Activated CD4-positive, alpha-beta memory T cell treated with anti-CD3 and anti-CD28 coated beads, Interleukin-2, amount 10 ng/mL, durations not matched to agents 7 days and 5 days (primary cell): Measurements from ENCODE around the gene PLCB3. TPM values are rescaled to one million over a fixed set of nuclear protein-coding genes. Genes with fewer than 3 reads are reported as not detected.
"Not testable (repeated sequence)": the region's sequence is repeated elsewhere in the genome, so short reads cannot be mapped to it uniquely, and the experiment has no call there.

Source experiments
- CTCF ChIA-PET: fragments of 350-600 bp; sonication (Branson Sonifier 250); formaldehyde crosslinking; loops from one replicate; lab custom pipeline; 2021; ENCODE audit warnings: antibody characterized with exemption, inconsistent platforms; lab: Charles Lee
- POLR2A ChIA-PET: fragments of 350-600 bp; sonication (Branson Sonifier 250); formaldehyde crosslinking; loops from one replicate; lab custom pipeline; 2021; ENCODE audit warnings: antibody characterized with exemption; lab: Charles Lee
- DNase-seq: peaks from one replicate; pipeline ENCODE4 v3.0.0-alpha.2; 2020
- H3K27ac Mint-ChIP-seq: one replicate; pipeline ENCODE4 v1.8.0; 2021; ENCODE audit warnings: mild to moderate bottlenecking, mixed read lengths
- H3K27me3 Mint-ChIP-seq: one replicate; pipeline ENCODE4 v1.8.0; 2021; ENCODE audit warnings: mixed read lengths
- H3K36me3 Mint-ChIP-seq: one replicate; pipeline ENCODE4 v1.8.0; 2021; ENCODE audit warnings: low read depth, mixed read lengths
- H3K4me1 Mint-ChIP-seq: one replicate; pipeline ENCODE4 v1.8.0; 2021; ENCODE audit warnings: mixed read lengths
- H3K4me3 Mint-ChIP-seq: one replicate; pipeline ENCODE4 v1.8.0; 2021; ENCODE audit warnings: mild to moderate bottlenecking, mixed read lengths
- H3K9me3 Mint-ChIP-seq: one replicate; pipeline ENCODE4 v1.8.0; 2021; ENCODE audit warnings: mixed read lengths
- total RNA-seq, 2 experiments: library from RNA; stranded (reverse); gene quantifications; one replicate each; pipeline ENCODE4 v1.2.3, GENCODE V29; 2021

Gene PLCB3
- total RNA-seq, 2 experiments from 2014 or later = 12.5 to 14.0 TPM

DNA sequence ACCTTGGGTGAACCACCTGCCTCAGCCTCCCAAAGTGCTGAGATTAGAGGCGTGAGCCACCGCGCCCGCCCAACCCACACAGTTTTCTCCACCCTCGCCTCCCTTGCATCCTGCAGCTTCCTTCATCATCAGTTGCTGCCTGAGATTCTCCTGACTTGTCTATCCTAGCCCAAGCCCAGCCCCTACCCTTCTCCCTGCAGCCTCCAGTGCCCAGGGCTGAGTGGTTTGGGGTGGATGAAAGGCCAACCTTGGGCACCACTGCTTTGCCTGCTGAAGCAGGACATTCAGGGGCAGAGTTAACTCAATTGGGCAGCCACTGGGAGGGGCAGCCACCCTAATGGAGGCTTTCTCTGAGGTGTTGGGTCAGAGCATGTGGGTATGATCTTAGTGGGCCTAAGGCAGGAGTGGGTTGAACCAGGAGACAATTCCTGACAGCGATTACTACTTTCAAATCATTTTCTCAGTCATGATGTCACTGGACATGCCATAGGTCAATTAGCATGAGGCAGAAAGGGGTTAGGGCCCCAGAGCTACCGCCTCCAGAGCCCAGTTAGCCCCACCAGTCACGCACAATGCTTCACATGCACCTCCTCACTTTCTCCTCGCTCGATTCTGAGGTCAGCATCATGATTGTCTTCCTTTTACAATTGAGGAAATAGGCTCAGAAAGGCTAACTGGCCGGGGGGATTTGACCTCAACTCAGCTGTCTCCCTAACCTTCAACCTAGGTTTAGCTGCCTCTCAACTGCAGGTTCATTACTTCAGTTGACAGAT is 11.5 kb upstream of the PLCB3 start:
- CTCF ChIA-PET = interaction anchor here (2.0 to 3.6 kb wide), 2 partner anchors 10 to 61 kb away, joined by 5 to 23 read pairs; no protein-coding TSS in a partner anchor
- H3K27ac Mint-ChIP-seq = peak overlapping the region; percentile 92
- DNase-seq = no peak
- no peaks in the 10 kb centered on the region for H3K9me3 Mint-ChIP-seq
- POLR2A ChIA-PET = interaction anchor here (1.0 to 4.8 kb wide), 4 partner anchors 15 to 33 kb away, joined by 4 to 45 read pairs (median 12); partner anchors contain the start of genes FERMT3, NUDT22 and TRPT1
- no peaks in the 10 kb centered on the region for H3K27me3 Mint-ChIP-seq
- peak overlapping the region; percentile 90 for H3K4me3 Mint-ChIP-seq
- H3K36me3 Mint-ChIP-seq = peaks cover 23% of the 10 kb centered on the region
- H3K4me1 Mint-ChIP-seq = peaks cover 53% of the 10 kb centered on the region

DNA sequence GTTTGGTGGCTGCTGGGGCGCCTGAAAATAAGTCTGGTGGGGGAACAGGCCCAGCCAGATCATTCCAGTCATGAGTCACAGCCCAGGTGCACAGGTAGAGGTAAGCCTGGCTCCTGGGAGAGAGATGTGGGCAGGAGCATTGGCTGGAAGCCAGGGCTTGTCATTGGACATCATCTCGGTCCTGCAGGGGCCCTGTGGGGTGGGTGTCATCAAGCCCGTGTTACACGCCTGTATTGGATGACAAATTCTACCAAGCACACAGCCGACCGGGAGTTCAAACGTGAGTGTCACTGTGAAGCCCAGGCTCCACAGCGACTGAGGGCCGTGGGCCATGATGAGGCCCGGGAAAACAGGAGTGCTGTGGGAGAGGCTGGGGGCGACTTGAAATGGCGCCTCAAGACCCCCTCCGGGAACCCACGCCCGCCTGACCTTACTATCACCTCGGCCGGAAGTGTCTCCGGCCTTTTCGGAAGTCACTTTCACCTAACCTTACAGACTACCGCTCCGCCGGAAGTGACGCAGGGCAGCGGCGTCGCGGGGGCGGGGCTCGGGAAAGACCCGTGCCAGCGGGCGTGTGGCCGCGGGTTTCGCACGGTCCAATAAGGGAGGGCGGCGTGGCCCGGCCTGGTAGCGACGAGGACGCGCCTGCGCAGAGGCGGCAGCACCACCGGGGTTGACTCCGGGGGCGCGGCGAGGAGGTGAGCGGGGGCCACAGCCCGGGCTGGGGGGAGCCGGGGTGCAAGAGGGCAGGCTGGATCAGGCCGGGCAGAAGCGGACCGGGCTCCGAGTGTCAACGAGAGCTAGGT is 10.7 kb upstream of the PLCB3 start, which contains the start of gene FKBP2:
FKBP2 (plus strand) TSS at position 661 of the 806 bp plus-strand sequence. CDS start 1,293 bp downstream, outside the sequence.
- Mint-ChIP-seq H3K27me3 (no peaks in the 10 kb centered on the region), H3K4me1 (peaks cover 52% of the 10 kb centered on the region), H3K4me3 (peak within 1 kb of the TSS; percentile 90), H3K36me3 (peaks cover 23% of the 10 kb centered on the region), H3K27ac (peak within 1 kb of the TSS; percentile 92), H3K9me3 (no peaks in the 10 kb centered on the region)
- ChIA-PET POLR2A (interaction anchor here (0.8 to 5.9 kb wide), 13 partner anchors 9 to 77 kb away, joined by 4 to 49 read pairs (median 8); partner anchors contain the start of genes BAD, DNAJC4, FERMT3 and NUDT22), CTCF (interaction anchor here (0.7 to 3.6 kb wide), 15 partner anchors 10 to 538 kb away, joined by 3 to 23 read pairs (median 5); partner anchors contain the start of genes CATSPERZ, GPR137, NUDT22 and PRDX5)
- DNase-seq = peak; percentile 98

DNA sequence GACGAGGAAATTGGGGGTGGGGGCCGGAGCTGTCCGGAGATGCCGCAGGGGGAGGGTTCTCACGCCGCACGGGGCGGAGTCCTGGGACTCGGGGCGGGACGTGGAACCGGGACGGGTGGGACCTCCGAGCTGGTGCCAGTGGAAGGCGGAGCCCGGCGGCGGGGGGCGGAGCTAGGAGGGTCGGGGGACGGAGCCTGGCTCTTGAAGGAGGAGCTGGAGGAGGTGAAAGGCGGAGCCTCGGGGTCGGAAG is 10.2 kb upstream of the PLCB3 start:
- CTCF ChIA-PET = interaction anchor here (0.7 to 3.6 kb wide), 14 partner anchors 9 to 537 kb away, joined by 3 to 23 read pairs (median 6); partner anchors contain the start of genes CATSPERZ, GPR137, NUDT22 and PRDX5
- H3K27me3 Mint-ChIP-seq = no peaks in the 10 kb centered on the region

DNA sequence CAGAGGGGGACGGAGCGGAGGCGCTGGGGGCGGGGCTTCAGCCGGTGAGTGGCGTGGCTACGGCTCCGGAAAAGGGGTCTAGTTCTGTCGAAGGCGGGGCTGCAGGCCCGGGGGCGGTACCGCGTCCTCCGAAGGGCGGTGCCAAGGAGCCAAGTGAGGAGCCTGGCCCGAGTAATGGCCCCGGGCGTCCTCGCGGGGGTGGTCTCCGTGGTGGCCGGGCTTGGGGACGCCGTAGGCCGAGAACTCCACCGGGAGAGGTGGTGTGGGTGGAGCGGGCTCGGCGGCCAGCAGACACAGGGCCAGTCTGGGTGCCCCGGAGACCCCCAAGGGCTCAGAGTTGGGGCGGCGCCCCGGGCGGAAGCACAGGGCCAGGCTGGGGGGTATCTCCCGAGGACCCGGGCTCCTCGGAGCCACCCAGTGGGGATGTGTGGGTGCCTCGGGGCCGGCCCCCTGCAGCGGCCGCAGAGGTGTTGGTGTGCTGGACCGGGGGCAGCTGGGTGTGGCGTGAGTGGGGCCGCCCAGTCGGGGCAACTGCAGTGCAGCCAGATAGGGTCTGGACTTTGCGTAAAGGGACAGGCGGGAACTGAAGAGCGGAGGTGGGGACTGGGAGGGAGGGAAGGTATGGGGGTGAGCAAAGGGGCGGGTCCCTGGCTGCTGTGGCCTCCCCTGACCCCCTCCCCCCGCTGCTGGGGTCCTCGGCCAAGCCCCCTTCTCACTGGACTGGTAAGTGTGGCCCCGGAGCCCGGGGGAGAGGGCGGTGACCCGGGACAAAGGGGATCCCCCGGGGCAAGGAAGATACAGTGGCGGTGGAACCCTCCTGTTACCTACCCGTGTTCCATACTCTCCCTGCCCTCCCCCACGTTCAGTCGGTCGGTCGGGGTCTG is 9.6 kb upstream of the PLCB3 start:
- Mint-ChIP-seq H3K4me3 (peak overlapping the region; percentile 90), H3K27me3 (no peaks in the 10 kb centered on the region), H3K27ac (peak overlapping the region; percentile 92), H3K36me3 (peaks cover 23% of the 10 kb centered on the region), H3K9me3 (no peaks in the 10 kb centered on the region), H3K4me1 (peaks cover 50% of the 10 kb centered on the region)
- POLR2A ChIA-PET = interaction anchor here (0.6 to 11.2 kb wide), 13 partner anchors 8 to 76 kb away, joined by 4 to 131 read pairs (median 8); partner anchors contain the start of genes BAD, DNAJC4, FERMT3 and NUDT22
- CTCF ChIA-PET = interaction anchor here (0.7 to 3.6 kb wide), 14 partner anchors 8 to 537 kb away, joined by 3 to 23 read pairs (median 6); partner anchors contain the start of genes CATSPERZ, GPR137, NUDT22 and PRDX5
- no peak for DNase-seq

More for the DNA sequence above, 10.2 kb upstream of the PLCB3 start:
- Mint-ChIP-seq H3K4me3 (peak overlapping the region; percentile 90), H3K9me3 (no peaks in the 10 kb centered on the region), H3K36me3 (peaks cover 23% of the 10 kb centered on the region), H3K4me1 (peaks cover 50% of the 10 kb centered on the region), H3K27ac (peak overlapping the region; percentile 92)
- POLR2A ChIA-PET = interaction anchor here (0.8 to 5.9 kb wide), 11 partner anchors 9 to 76 kb away, joined by 4 to 49 read pairs (median 8); partner anchors contain the start of genes BAD, DNAJC4, FERMT3 and NUDT22
- peak; percentile 100 for DNase-seq

DNA sequence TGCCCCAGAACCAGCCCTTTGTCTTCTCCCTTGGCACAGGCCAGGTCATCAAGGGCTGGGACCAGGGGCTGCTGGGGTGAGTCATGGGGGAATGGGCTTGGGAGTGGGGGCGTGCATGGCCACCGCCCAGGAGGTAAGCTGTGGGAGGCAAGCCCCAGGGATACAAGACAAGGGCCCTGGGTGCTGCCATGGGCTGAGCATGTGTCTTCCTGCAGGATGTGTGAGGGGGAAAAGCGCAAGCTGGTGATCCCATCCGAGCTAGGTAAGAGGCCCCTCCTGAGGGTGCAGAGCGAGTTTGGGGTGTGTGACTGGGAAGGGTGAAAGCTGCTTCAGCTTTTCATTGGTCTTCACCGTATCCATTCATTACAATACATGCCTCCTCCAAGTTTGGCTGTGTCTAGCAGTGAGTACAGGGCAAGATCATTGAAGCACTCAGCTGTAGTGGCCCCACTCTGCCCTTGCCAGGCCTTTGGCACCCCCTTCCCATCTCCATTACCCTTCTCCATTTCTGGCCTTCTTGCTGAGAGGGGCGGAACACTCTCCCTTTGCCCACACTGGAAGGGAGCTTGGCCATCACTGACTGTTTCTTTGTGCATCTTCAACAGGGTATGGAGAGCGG is 8.0 kb upstream of the PLCB3 start:
- ChIA-PET POLR2A (interaction anchor here (0.8 to 11.2 kb wide), 11 partner anchors 12 to 97 kb away, joined by 3 to 131 read pairs (median 6); partner anchors contain the start of genes CCDC88B, DNAJC4, ESRRA and FERMT3), CTCF (interaction anchor here (0.7 to 3.6 kb wide), 7 partner anchors 7 to 74 kb away, joined by 3 to 23 read pairs (median 5); partner anchors contain the start of genes FERMT3, PRDX5 and TRMT112)
- H3K9me3 Mint-ChIP-seq = no peaks in the 10 kb centered on the region
- peaks cover 56% of the 10 kb centered on the region for H3K4me1 Mint-ChIP-seq
- H3K27ac Mint-ChIP-seq = peak overlapping the region; percentile 35
- no peak for DNase-seq
- H3K4me3 Mint-ChIP-seq = peak overlapping the region; percentile 47
- H3K36me3 Mint-ChIP-seq = peaks cover 13% of the 10 kb centered on the region
- no peaks in the 10 kb centered on the region for H3K27me3 Mint-ChIP-seq

DNA sequence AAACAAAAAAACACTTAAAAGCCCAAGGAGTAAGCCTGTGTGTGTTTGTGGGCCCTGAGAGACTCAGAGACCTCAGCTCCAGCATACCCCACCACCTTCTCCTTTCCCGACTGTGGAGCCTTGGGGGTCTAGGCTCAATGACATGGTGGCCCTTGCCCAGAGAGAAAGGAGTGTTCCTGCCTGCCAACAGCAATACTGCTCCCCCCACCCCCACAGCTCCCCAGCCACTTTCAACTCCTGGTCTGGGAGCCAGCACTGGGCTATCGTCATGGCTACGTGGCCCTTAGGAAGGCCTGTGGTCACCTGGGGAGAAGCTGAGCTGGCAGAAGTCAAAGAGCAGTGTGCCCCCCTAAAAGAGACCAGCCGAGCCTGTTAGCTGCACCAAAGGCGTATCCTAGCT is 7.2 kb upstream of the PLCB3 start:
- H3K4me1 Mint-ChIP-seq = peaks cover 55% of the 10 kb centered on the region
- H3K9me3 Mint-ChIP-seq = no peaks in the 10 kb centered on the region
- H3K36me3 Mint-ChIP-seq = peaks cover 13% of the 10 kb centered on the region
- no peaks in the 10 kb centered on the region for H3K27me3 Mint-ChIP-seq
- H3K4me3 Mint-ChIP-seq = peak overlapping the region; percentile 47
- H3K27ac Mint-ChIP-seq = peak overlapping the region; percentile 35
- CTCF ChIA-PET = interaction anchor here (0.7 to 1.8 kb wide), 7 partner anchors 13 to 74 kb away, joined by 3 to 7 read pairs (median 5); partner anchors contain the start of genes FERMT3, NUDT22, PRDX5 and TRMT112
- no peak for DNase-seq
- POLR2A ChIA-PET = interaction anchor here (1.1 to 11.2 kb wide), 10 partner anchors 11 to 91 kb away, joined by 3 to 131 read pairs (median 12); partner anchors contain the start of genes CATSPERZ, DNAJC4, ESRRA and FERMT3

DNA sequence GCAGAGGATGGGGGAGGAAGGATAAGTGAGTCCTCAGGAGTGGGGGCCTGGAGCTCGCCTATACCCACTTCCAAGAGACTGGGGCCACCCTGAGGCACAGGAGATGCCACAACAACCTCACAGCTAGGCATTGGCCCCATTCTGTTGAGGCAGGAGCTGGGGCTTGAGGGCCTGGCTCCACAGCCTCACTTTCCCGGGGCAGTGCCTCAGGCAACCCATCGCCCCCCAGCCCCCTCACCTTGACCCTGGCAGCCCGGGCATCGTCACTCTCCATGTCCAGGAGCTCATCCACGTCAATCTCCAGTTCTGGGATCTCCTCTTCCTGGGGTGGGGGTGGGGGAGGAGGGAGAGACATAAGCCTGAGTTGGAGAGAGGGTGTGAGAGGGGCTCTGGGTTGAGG is 6.4 kb upstream of the PLCB3 start:
- Mint-ChIP-seq H3K9me3 (no peaks in the 10 kb centered on the region), H3K36me3 (peaks cover 13% of the 10 kb centered on the region), H3K4me1 (peaks cover 52% of the 10 kb centered on the region), H3K27me3 (peaks cover 1% of the 10 kb centered on the region), H3K4me3 (peak overlapping the region; percentile 86), H3K27ac (peak overlapping the region; percentile 85)
- no peak for DNase-seq
- POLR2A ChIA-PET = interaction anchor here (0.8 to 11.2 kb wide), 19 partner anchors 9 to 534 kb away, joined by 3 to 131 read pairs (median 8); partner anchors contain the start of genes BAD, CATSPERZ, DNAJC4 and ESRRA
- CTCF ChIA-PET = interaction anchor here (0.5 to 2.8 kb wide), 10 partner anchors 18 to 73 kb away, joined by 3 to 14 read pairs (median 6); partner anchors contain the start of genes ESRRA, NUDT22, PRDX5 and TRMT112

DNA sequence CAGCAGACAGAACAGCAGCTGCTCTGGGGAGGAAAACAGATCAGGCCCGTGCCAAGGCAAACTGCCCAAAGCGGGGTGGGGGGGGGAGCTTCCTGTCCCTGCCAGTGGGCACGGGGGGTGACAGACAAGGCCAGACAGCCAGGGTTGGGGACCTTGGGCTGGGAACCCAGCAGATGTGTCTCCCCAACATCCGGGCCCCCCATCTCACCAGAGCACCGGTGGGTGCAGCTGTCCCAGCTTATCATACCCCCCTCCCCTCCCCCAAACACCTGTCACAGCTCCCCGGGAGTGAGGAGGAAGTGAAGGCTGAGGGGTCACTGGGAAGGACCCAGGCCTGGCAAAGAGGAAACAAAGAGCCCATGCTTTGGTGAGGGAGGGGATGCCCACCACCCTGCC is 5.9 kb upstream of the PLCB3 start:
- Mint-ChIP-seq H3K36me3 (peaks cover 13% of the 10 kb centered on the region), H3K27ac (peak overlapping the region; percentile 85), H3K9me3 (no peaks in the 10 kb centered on the region), H3K27me3 (peaks cover 3% of the 10 kb centered on the region), H3K4me1 (peaks cover 51% of the 10 kb centered on the region), H3K4me3 (peak overlapping the region; percentile 86)
- peak; percentile 40 for DNase-seq
- CTCF ChIA-PET = interaction anchor here (0.5 to 2.8 kb wide), 11 partner anchors 18 to 86 kb away, joined by 3 to 14 read pairs (median 6); partner anchors contain the start of genes ESRRA, NUDT22, PRDX5 and TRMT112
- POLR2A ChIA-PET = interaction anchor here (0.8 to 11.2 kb wide), 18 partner anchors 9 to 533 kb away, joined by 3 to 131 read pairs (median 6); partner anchors contain the start of genes BAD, CATSPERZ, DNAJC4 and ESRRA

DNA sequence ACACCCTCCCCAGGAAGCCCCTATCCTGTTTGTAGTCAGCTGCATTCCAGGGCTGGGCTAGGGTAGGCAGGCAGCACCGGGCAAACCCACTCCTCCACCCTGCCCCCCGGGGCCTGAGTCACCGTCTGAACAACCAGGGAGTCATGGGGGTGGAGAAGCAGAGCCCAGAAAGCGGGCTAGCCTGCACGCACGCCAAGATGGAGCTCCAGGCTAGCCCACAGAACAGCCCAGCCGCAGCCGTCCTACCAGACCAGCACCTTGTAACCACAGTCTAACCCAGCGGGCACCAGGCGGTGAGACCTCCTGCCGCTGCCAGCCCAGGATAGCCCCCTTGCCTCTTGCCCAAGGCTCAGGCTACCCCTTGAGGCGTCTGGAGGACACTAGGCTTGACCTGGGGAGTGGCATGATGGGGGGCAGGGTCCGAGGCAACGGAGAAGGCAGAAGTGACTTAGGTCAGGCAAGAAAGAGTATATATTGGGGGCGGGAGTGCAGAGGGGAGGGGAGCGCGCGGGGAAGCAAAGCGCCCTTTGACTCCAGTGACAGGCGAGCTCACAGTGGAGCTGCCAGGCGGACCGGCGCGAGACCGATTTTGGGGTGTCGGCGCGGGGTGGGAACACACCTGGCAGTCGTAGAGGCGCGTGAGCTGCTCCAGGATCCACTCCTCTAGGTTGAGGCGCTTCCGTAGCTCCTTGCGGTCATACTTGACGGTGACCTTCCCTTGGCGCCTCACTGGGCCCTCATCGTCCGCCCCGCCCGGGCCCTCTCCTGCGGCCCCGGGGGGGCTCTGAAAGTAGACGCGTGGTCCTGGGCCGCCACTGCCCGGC is 5.3 kb upstream of the PLCB3 start:
- Mint-ChIP-seq H3K36me3 (peaks cover 13% of the 10 kb centered on the region), H3K4me3 (peak overlapping the region; percentile 86)
- CTCF ChIA-PET = interaction anchor here (0.9 to 2.8 kb wide), 10 partner anchors 9 to 86 kb away, joined by 3 to 14 read pairs (median 5); partner anchors contain the start of genes ESRRA, PRDX5 and TRMT112

DNA sequence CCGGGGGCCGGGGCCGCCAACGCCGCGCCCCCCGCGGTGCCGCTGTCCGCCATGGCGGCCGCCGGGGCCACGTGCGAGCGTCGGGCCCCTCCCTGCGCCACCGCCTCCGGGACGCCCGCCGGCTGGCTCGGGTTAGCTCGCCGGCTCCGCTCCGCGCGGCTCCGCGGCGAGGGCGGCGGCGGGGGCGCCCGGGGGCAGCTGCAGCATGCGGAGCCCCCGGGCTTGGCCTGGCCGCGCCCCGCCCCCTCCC is 4.8 kb upstream of the PLCB3 start:
- H3K9me3 Mint-ChIP-seq, H3K27ac Mint-ChIP-seq, DNase-seq, H3K27me3 Mint-ChIP-seq: not testable (repeated sequence)
- peak overlapping the region; percentile 77 for H3K4me3 Mint-ChIP-seq
- H3K36me3 Mint-ChIP-seq = peaks cover 13% of the 10 kb centered on the region
- ChIA-PET CTCF (interaction anchor here (0.9 to 2.8 kb wide), 6 partner anchors 9 to 85 kb away, joined by 3 to 14 read pairs (median 6); no protein-coding TSS in a partner anchor), POLR2A (interaction anchor here (0.7 to 11.2 kb wide), 13 partner anchors 9 to 1390 kb away, joined by 3 to 131 read pairs (median 14); partner anchors contain the start of genes BAD, CATSPERZ, DNAJC4 and ESRRA)
- H3K4me1 Mint-ChIP-seq = peaks cover 49% of the 10 kb centered on the region

More for the DNA sequence above, 5.3 kb upstream of the PLCB3 start:
- Mint-ChIP-seq H3K27me3 (peaks cover 3% of the 10 kb centered on the region), H3K4me1 (peaks cover 50% of the 10 kb centered on the region), H3K27ac (peak overlapping the region; percentile 85), H3K9me3 (no peaks in the 10 kb centered on the region)
- peak; percentile 76 for DNase-seq
- POLR2A ChIA-PET = interaction anchor here (0.7 to 11.2 kb wide), 17 partner anchors 9 to 1390 kb away, joined by 3 to 131 read pairs (median 8); partner anchors contain the start of genes BAD, CATSPERZ, DNAJC4 and ESRRA
